HepG2 (cell line): ENCODE measurements around the gene MLYCD. TPM values are rescaled to one million over a fixed set of nuclear protein-coding genes. Genes with fewer than 3 reads are reported as not detected.

ENCODE experiments used
- ATF1 ChIP-seq: IDR thresholded peaks from 2 replicates; pipeline ENCODE4 v1.6.1; 2016; ENCODE audit warnings: mild to moderate bottlenecking, control low read depth
- ATF5 ChIP-seq: sonication (generic); formaldehyde crosslinking; IDR thresholded peaks from 2 replicates; pipeline ENCODE4 v1.4.0; 2020; ENCODE audit warnings: mild to moderate bottlenecking, low read depth, missing genetic modification reagents
- CBFB ChIP-seq: sonication (generic); formaldehyde crosslinking; IDR thresholded peaks from 2 replicates; pipeline ENCODE4 v1.4.0; 2020; ENCODE audit warnings: missing genetic modification reagents
- FOXO1 ChIP-seq: sonication (generic); formaldehyde crosslinking; IDR thresholded peaks from 2 replicates; pipeline ENCODE4 v1.4.0; 2020; ENCODE audit warnings: missing genetic modification reagents
- NFYC ChIP-seq: IDR thresholded peaks from 2 replicates; pipeline ENCODE4 v1.6.1; 2016; ENCODE audit warnings: missing genetic modification reagents, missing compliant biosample characterization
- U2AF1 ChIP-seq: fragments of 200-400 bp; formaldehyde crosslinking; optimal IDR thresholded peaks from 2 replicates; pipeline ENCODE3; 2017; ENCODE audit warnings: mild to moderate bottlenecking, low read depth, low read length
- ZNF468 ChIP-seq: sonication (generic); formaldehyde crosslinking; IDR thresholded peaks from 2 replicates; pipeline ENCODE4 v1.8.0; 2022; ENCODE audit warnings: mild to moderate bottlenecking, moderate library complexity, missing genetic modification reagents
- ZNF776 ChIP-seq: sonication (generic); formaldehyde crosslinking; IDR thresholded peaks from 2 replicates; pipeline ENCODE4 v1.4.0; 2020; ENCODE audit warnings: mild to moderate bottlenecking, missing genetic modification reagents
- polyA plus RNA-seq, 8 experiments: library from polyadenylated mRNA; depleted of rRNA in 3 of 8; stranded (reverse) in 7 of 8; unstranded in 1 of 8; fragments of >200 nt; fragmentation: Illumina TruSeq in 4 of 8; extraction: Trizol in 4 of 8; gene quantifications; 2 replicates each; pipeline versions ENCODE4 v1.2.1 to v1.2.3, GENCODE V29; 2011 to 2016; ENCODE audit warnings: low read depth in 4 of 8, missing spikeins in 1 of 8, mixed read lengths in 1 of 8; ENCODE audit not compliant: insufficient read depth in 1 of 8
- total RNA-seq, 5 experiments: library from RNA; depleted of rRNA; stranded (reverse); fragments of >200 nt; fragmentation: Illumina TruSeq; extraction: Trizol; gene quantifications; 2 replicates each; pipeline ENCODE4 v1.2.3, GENCODE V29; 2016; ENCODE audit warnings: low read depth in 1 of 5
- TF ChIP-seq, protein P1 (sequence below): sonication (generic); formaldehyde crosslinking; IDR thresholded peaks from 2 replicates; pipeline ENCODE4 v1.4.0; 2020; ENCODE audit warnings: missing genetic modification reagents, borderline replicate concordance
- TF ChIP-seq, protein P2 (sequence below): sonication (generic); formaldehyde crosslinking; IDR thresholded peaks from 2 replicates; pipeline ENCODE4 v1.8.0; 2022; ENCODE audit warnings: missing genetic modification reagents, low read depth, mild to moderate bottlenecking, borderline replicate concordance
- TF ChIP-seq, protein P3 (sequence below): sonication (generic); formaldehyde crosslinking; IDR thresholded peaks from 2 replicates; pipeline ENCODE4 v1.5.0; 2020; ENCODE audit warnings: mild to moderate bottlenecking, missing genetic modification reagents
- TF ChIP-seq, protein P4 (sequence below): sonication (generic); formaldehyde crosslinking; IDR thresholded peaks from 2 replicates; pipeline ENCODE4 v1.4.0; 2020; ENCODE audit warnings: missing genetic modification reagents
- TF ChIP-seq, protein P5 (sequence below): IDR thresholded peaks from 2 replicates; pipeline ENCODE4 v1.4.0; 2020; ENCODE audit warnings: mild to moderate bottlenecking, missing genetic modification reagents

The MLYCD gene
- total and polyA plus RNA-seq, 2 of the 13 experiments (the other 11 are each of a cell fraction or from before 2014, with no cell fraction given) = 1.8 to 4.0 TPM

DNA sequence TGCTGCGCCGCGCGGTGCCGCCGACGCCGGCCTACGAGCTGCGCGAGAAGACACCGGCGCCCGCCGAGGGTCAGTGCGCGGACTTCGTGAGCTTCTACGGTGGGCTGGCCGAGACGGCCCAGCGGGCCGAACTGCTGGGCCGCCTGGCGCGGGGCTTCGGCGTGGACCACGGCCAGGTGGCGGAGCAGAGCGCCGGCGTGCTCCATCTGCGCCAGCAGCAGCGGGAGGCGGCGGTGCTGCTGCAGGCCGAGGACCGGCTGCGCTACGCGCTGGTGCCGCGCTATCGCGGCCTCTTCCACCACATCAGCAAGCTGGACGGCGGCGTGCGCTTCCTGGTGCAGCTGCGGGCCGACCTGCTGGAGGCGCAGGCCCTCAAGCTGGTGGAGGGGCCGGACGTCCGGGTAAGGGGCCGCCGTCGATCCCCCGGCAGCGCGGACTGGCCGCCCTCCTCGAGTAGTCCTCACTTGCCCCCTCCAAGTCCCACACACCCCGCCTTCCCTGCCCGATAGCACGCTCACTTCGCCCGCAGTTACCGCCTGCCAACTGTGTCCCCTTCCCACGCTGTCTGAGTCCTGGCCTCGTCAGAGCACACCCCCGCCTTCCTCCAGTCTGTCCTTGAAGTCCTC is 470 bp downstream of the MLYCD start (continued):
- TF ChIP-seq, protein P1, sequence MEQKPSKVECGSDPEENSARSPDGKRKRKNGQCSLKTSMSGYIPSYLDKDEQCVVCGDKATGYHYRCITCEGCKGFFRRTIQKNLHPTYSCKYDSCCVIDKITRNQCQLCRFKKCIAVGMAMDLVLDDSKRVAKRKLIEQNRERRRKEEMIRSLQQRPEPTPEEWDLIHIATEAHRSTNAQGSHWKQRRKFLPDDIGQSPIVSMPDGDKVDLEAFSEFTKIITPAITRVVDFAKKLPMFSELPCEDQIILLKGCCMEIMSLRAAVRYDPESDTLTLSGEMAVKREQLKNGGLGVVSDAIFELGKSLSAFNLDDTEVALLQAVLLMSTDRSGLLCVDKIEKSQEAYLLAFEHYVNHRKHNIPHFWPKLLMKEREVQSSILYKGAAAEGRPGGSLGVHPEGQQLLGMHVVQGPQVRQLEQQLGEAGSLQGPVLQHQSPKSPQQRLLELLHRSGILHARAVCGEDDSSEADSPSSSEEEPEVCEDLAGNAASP (CRISPR knock-in tag) = no peak
- TF ChIP-seq ZNF776 (CRISPR knock-in tag) (peak; percentile 81; the same call in 1 of the 2 replicates), U2AF1 (no peak), NFYC (CRISPR knock-in tag) (no peak), ZNF468 (CRISPR knock-in tag) (peak; percentile 53; the same call in 1 of the 2 replicates), ATF1 (no peak), ATF5 (no peak), CBFB (no peak), FOXO1 (0 out of 2 replicates have a peak, but pooled peaks have one; percentile 14)
- TF ChIP-seq, protein P2, sequence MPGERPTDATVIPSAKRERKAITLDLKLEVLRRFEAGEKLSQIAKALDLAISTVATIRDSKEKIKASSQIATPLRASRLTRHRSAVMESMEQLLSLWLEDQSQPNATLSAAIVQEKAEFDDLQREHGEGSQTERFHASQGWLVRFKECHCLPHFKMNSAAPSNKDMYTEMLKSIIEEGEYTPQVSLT (CRISPR knock-in tag) = no peak
- TF ChIP-seq, protein P3, sequence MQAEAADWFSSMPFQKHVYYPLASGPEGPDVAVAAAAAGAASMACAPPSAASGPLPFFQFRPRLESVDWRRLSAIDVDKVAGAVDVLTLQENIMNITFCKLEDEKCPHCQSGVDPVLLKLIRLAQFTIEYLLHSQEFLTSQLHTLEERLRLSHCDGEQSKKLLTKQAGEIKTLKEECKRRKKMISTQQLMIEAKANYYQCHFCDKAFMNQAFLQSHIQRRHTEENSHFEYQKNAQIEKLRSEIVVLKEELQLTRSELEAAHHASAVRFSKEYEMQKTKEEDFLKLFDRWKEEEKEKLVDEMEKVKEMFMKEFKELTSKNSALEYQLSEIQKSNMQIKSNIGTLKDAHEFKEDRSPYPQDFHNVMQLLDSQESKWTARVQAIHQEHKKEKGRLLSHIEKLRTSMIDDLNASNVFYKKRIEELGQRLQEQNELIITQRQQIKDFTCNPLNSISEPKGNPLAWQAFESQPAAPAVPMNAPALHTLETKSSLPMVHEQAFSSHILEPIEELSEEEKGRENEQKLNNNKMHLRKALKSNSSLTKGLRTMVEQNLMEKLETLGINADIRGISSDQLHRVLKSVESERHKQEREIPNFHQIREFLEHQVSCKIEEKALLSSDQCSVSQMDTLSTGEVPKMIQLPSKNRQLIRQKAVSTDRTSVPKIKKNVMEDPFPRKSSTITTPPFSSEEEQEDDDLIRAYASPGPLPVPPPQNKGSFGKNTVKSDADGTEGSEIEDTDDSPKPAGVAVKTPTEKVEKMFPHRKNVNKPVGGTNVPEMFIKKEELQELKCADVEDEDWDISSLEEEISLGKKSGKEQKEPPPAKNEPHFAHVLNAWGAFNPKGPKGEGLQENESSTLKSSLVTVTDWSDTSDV (CRISPR knock-in tag) = no peak
- TF ChIP-seq, protein P4, sequence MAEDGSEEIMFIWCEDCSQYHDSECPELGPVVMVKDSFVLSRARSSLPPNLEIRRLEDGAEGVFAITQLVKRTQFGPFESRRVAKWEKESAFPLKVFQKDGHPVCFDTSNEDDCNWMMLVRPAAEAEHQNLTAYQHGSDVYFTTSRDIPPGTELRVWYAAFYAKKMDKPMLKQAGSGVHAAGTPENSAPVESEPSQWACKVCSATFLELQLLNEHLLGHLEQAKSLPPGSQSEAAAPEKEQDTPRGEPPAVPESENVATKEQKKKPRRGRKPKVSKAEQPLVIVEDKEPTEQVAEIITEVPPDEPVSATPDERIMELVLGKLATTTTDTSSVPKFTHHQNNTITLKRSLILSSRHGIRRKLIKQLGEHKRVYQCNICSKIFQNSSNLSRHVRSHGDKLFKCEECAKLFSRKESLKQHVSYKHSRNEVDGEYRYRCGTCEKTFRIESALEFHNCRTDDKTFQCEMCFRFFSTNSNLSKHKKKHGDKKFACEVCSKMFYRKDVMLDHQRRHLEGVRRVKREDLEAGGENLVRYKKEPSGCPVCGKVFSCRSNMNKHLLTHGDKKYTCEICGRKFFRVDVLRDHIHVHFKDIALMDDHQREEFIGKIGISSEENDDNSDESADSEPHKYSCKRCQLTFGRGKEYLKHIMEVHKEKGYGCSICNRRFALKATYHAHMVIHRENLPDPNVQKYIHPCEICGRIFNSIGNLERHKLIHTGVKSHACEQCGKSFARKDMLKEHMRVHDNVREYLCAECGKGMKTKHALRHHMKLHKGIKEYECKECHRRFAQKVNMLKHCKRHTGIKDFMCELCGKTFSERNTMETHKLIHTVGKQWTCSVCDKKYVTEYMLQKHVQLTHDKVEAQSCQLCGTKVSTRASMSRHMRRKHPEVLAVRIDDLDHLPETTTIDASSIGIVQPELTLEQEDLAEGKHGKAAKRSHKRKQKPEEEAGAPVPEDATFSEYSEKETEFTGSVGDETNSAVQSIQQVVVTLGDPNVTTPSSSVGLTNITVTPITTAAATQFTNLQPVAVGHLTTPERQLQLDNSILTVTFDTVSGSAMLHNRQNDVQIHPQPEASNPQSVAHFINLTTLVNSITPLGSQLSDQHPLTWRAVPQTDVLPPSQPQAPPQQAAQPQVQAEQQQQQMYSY = peak; percentile 9; the same call in 1 of the 2 replicates
- TF ChIP-seq, protein P5, sequence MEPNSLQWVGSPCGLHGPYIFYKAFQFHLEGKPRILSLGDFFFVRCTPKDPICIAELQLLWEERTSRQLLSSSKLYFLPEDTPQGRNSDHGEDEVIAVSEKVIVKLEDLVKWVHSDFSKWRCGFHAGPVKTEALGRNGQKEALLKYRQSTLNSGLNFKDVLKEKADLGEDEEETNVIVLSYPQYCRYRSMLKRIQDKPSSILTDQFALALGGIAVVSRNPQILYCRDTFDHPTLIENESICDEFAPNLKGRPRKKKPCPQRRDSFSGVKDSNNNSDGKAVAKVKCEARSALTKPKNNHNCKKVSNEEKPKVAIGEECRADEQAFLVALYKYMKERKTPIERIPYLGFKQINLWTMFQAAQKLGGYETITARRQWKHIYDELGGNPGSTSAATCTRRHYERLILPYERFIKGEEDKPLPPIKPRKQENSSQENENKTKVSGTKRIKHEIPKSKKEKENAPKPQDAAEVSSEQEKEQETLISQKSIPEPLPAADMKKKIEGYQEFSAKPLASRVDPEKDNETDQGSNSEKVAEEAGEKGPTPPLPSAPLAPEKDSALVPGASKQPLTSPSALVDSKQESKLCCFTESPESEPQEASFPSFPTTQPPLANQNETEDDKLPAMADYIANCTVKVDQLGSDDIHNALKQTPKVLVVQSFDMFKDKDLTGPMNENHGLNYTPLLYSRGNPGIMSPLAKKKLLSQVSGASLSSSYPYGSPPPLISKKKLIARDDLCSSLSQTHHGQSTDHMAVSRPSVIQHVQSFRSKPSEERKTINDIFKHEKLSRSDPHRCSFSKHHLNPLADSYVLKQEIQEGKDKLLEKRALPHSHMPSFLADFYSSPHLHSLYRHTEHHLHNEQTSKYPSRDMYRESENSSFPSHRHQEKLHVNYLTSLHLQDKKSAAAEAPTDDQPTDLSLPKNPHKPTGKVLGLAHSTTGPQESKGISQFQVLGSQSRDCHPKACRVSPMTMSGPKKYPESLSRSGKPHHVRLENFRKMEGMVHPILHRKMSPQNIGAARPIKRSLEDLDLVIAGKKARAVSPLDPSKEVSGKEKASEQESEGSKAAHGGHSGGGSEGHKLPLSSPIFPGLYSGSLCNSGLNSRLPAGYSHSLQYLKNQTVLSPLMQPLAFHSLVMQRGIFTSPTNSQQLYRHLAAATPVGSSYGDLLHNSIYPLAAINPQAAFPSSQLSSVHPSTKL (CRISPR knock-in tag) = 0 out of 2 replicates have a peak, but pooled peaks have one; percentile 4
